HepG2 (cell line): ENCODE results near the gene NDEL1. TPM values are rescaled to one million over a fixed set of nuclear protein-coding genes. Genes with fewer than 3 reads are reported as not detected.

Experiments
- DMAP1 ChIP-seq: IDR thresholded peaks from 2 replicates; pipeline ENCODE4 v1.6.1; 2016
- DNMT3B ChIP-seq: conservative IDR thresholded peaks from 2 replicates; pipeline ENCODE4 v1.6.1; 2016; ENCODE audit warnings: missing biosample characterization, control low read depth
- ERF ChIP-seq: IDR thresholded peaks from 2 replicates; pipeline ENCODE4 v1.6.1; 2018; ENCODE audit warnings: missing biosample characterization, missing genetic modification reagents
- FOXK2 ChIP-seq: fragments of 450-650 bp; IDR thresholded peaks from 2 replicates; pipeline ENCODE4 v1.6.1; 2016
- GATAD2A ChIP-seq: IDR thresholded peaks from 2 replicates; pipeline ENCODE4 v1.6.1; 2016
- GMEB1 ChIP-seq: sonication (generic); formaldehyde crosslinking; IDR thresholded peaks from 2 replicates; pipeline ENCODE4 v1.5.1; 2020; ENCODE audit warnings: missing genetic modification reagents, mild to moderate bottlenecking, borderline replicate concordance
- HMG20A ChIP-seq: IDR thresholded peaks from 2 replicates; pipeline ENCODE4 v1.6.1; 2016; ENCODE audit warnings: borderline replicate concordance
- KLF15 ChIP-seq: sonication (generic); formaldehyde crosslinking; IDR thresholded peaks from 2 replicates; pipeline ENCODE4 v1.8.1; 2023; ENCODE audit warnings: borderline replicate concordance, mild to moderate bottlenecking, inconsistent platforms, missing genetic modification reagents, mixed read lengths
- MED1 ChIP-seq: sonication (generic); formaldehyde crosslinking; IDR thresholded peaks from 2 replicates; pipeline ENCODE4 v1.4.0; 2020; ENCODE audit warnings: missing genetic modification reagents
- MED13 ChIP-seq: sonication (generic); formaldehyde crosslinking; IDR thresholded peaks from 2 replicates; pipeline ENCODE4 v1.5.0; 2020; ENCODE audit warnings: missing genetic modification reagents
- PRMT3 ChIP-seq: sonication (generic); formaldehyde crosslinking; IDR thresholded peaks from 2 replicates; pipeline ENCODE4 v1.8.1; 2022; ENCODE audit warnings: low read depth, mild to moderate bottlenecking, moderate library complexity, missing genetic modification reagents, borderline replicate concordance
- SAFB2 ChIP-seq: sonication (generic); formaldehyde crosslinking; IDR thresholded peaks from 2 replicates; pipeline ENCODE4 v1.5.1; 2020; ENCODE audit warnings: missing genetic modification reagents, low read depth, mild to moderate bottlenecking, borderline replicate concordance
- SALL1 ChIP-seq: sonication (generic); formaldehyde crosslinking; IDR thresholded peaks from 2 replicates; pipeline ENCODE4 v1.8.0; 2022; ENCODE audit warnings: mild to moderate bottlenecking, missing genetic modification reagents
- SMAD1 ChIP-seq: sonication (generic); formaldehyde crosslinking; IDR thresholded peaks from 2 replicates; pipeline ENCODE4 v1.4.0; 2020; ENCODE audit warnings: missing genetic modification reagents, low read depth, mild to moderate bottlenecking, borderline replicate concordance
- SMAD9 ChIP-seq: sonication (generic); formaldehyde crosslinking; IDR thresholded peaks from 2 replicates; pipeline ENCODE4 v1.5.1; 2020; ENCODE audit warnings: mild to moderate bottlenecking, missing genetic modification reagents
- TGIF2 ChIP-seq: IDR thresholded peaks from 2 replicates; pipeline ENCODE4 v1.6.1; 2016; ENCODE audit warnings: control low read depth, missing compliant biosample characterization
- ZMYM4 ChIP-seq: sonication (generic); formaldehyde crosslinking; IDR thresholded peaks from 2 replicates; pipeline ENCODE4 v1.8.1; 2023; ENCODE audit warnings: mild to moderate bottlenecking, missing genetic modification reagents
- ZNF468 ChIP-seq: sonication (generic); formaldehyde crosslinking; IDR thresholded peaks from 2 replicates; pipeline ENCODE4 v1.8.0; 2022; ENCODE audit warnings: mild to moderate bottlenecking, moderate library complexity, missing genetic modification reagents
- ZNF629 ChIP-seq: sonication (generic); formaldehyde crosslinking; conservative IDR thresholded peaks from 2 replicates; pipeline ENCODE4 v1.5.0; 2020; ENCODE audit warnings: missing genetic modification reagents
- ZNF800 ChIP-seq: sonication (generic); formaldehyde crosslinking; IDR thresholded peaks from 2 replicates; pipeline ENCODE4 v1.4.0; 2020; ENCODE audit warnings: missing genetic modification reagents
- polyA plus RNA-seq, 8 experiments: library from polyadenylated mRNA; depleted of rRNA in 3 of 8; stranded (reverse) in 7 of 8; unstranded in 1 of 8; fragments of >200 nt; fragmentation: Illumina TruSeq in 4 of 8; extraction: Trizol in 4 of 8; gene quantifications; 2 replicates each; pipeline versions ENCODE4 v1.2.1 to v1.2.3, GENCODE V29; 2011 to 2016; ENCODE audit warnings: low read depth in 4 of 8, missing spikeins in 1 of 8, mixed read lengths in 1 of 8; ENCODE audit not compliant: insufficient read depth in 1 of 8
- total RNA-seq, 5 experiments: library from RNA; depleted of rRNA; stranded (reverse); fragments of >200 nt; fragmentation: Illumina TruSeq; extraction: Trizol; gene quantifications; 2 replicates each; pipeline ENCODE4 v1.2.3, GENCODE V29; 2016; ENCODE audit warnings: low read depth in 1 of 5
- TF ChIP-seq, protein P1 (sequence below): IDR thresholded peaks from 2 replicates; pipeline ENCODE4 v1.6.1; 2016; ENCODE audit warnings: missing compliant biosample characterization, missing genetic modification reagents, borderline replicate concordance
- TF ChIP-seq, protein P2 (sequence below): sonication (generic); formaldehyde crosslinking; IDR thresholded peaks from 2 replicates; pipeline ENCODE4 v1.8.0; 2022; ENCODE audit warnings: missing genetic modification reagents, mild to moderate bottlenecking, moderate library complexity, borderline replicate concordance

Gene NDEL1
- total and polyA plus RNA-seq, 2 of the 13 experiments (the other 11 are each of a cell fraction or from before 2014, with no cell fraction given): 59.8 to 153 TPM

GRCh38 chr17:8420041-8420934, 15.4 kb upstream of the NDEL1 start (continued):
- TF ChIP-seq ZNF468 (CRISPR knock-in tag) (no peak), MED13 (CRISPR knock-in tag) (0 out of 2 replicates have a peak, but pooled peaks have one; percentile 30), DNMT3B (CRISPR knock-in tag) (no peak), ZNF629 (peak; percentile 90), PRMT3 (CRISPR knock-in tag) (no peak), ERF (CRISPR knock-in tag) (peak; percentile 82), SMAD9 (CRISPR knock-in tag) (no peak), KLF15 (CRISPR knock-in tag) (no peak), DMAP1 (CRISPR knock-in tag) (peak; percentile 68), MED1 (peak; percentile 96), SAFB2 (CRISPR knock-in tag) (no peak), TGIF2 (no peak), GMEB1 (CRISPR knock-in tag) (peak; percentile 39; the same call in 1 of the 2 replicates), HMG20A (CRISPR knock-in tag) (peak; percentile 98), SMAD1 (no peak), ZMYM4 (CRISPR knock-in tag) (peak; percentile 73), GATAD2A (CRISPR knock-in tag) (peak; percentile 96), FOXK2 (peak; percentile 84), SALL1 (CRISPR knock-in tag) (peak; percentile 96), ZNF800 (peak; percentile 76)
- TF ChIP-seq, protein P1, sequence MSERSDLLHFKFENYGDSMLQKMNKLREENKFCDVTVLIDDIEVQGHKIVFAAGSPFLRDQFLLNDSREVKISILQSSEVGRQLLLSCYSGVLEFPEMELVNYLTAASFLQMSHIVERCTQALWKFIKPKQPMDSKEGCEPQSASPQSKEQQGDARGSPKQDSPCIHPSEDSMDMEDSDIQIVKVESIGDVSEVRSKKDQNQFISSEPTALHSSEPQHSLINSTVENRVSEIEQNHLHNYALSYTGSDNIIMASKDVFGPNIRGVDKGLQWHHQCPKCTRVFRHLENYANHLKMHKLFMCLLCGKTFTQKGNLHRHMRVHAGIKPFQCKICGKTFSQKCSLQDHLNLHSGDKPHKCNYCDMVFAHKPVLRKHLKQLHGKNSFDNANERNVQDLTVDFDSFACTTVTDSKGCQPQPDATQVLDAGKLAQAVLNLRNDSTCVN (CRISPR knock-in tag): peak; percentile 64; the same call in 1 of the 2 replicates
- TF ChIP-seq, protein P2, sequence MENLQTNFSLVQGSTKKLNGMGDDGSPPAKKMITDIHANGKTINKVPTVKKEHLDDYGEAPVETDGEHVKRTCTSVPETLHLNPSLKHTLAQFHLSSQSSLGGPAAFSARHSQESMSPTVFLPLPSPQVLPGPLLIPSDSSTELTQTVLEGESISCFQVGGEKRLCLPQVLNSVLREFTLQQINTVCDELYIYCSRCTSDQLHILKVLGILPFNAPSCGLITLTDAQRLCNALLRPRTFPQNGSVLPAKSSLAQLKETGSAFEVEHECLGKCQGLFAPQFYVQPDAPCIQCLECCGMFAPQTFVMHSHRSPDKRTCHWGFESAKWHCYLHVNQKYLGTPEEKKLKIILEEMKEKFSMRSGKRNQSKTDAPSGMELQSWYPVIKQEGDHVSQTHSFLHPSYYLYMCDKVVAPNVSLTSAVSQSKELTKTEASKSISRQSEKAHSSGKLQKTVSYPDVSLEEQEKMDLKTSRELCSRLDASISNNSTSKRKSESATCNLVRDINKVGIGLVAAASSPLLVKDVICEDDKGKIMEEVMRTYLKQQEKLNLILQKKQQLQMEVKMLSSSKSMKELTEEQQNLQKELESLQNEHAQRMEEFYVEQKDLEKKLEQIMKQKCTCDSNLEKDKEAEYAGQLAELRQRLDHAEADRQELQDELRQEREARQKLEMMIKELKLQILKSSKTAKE (CRISPR knock-in tag): peak; percentile 96
